ENCODE data around the gene TMEM131. TPM values are rescaled to one million over a fixed set of nuclear protein-coding genes. Genes with fewer than 3 reads are reported as not detected.

TMEM131 gene
- total and polyA plus RNA-seq, 3 donors from 2014 or later: 35.0 to 54.8 (median 49.6) TPM

- intact Hi-C loops (cut with DNase I; ENCODE audit: low total_unique reads): no loop called here
- WGBS, 2 donors: 73 to 74% methylated on average over 4 of the region's 4 CpGs
- no peaks in the 10 kb centered on the region for H3K9me3 ChIP-seq
- no peaks in the 10 kb centered on the region for H3K27me3 ChIP-seq
- no peak overlapping the region for H3K4me3 ChIP-seq
- H3K36me3 ChIP-seq (ENCODE audit: low read depth, missing control alignments): no peaks in the 10 kb centered on the region
- no peak for TF ChIP-seq CTCF (IDR thresholded peaks at IDR 0.05)
- TF ChIP-seq POLR2A (IDR thresholded peaks at IDR 0.05): no peak
- DNase-seq: no peak
- no peak overlapping the region for H3K27ac ChIP-seq
- peaks cover 7% of the 10 kb centered on the region for H3K4me1 ChIP-seq
Observed at GRCh38 chr2:97969081-97970067, 26.4 kb downstream of the TMEM131 start.

- Histone ChIP-seq H3K27ac (no peak overlapping the region), H3K27me3 (no peaks in the 10 kb centered on the region), H3K4me1 (peaks cover 7% of the 10 kb centered on the region), H3K36me3 (ENCODE audit: low read depth, missing control alignments) (no peaks in the 10 kb centered on the region), H3K4me3 (no peak overlapping the region), H3K9me3 (no peaks in the 10 kb centered on the region)
- DNase-seq: no peak
- intact Hi-C loops (cut with DNase I; ENCODE audit: low total_unique reads): no loop called here
- WGBS, 2 donors: 68 to 74% methylated on average over 7 of the region's 7 CpGs
- no peak for TF ChIP-seq POLR2A (IDR thresholded peaks at IDR 0.05)
- no peak for TF ChIP-seq CTCF (IDR thresholded peaks at IDR 0.05)
Observed at GRCh38 chr2:97967931-97968627, 27.7 kb downstream of the TMEM131 start.

- H3K36me3 ChIP-seq (ENCODE audit: low read depth, missing control alignments): no peaks in the 10 kb centered on the region
- intact Hi-C loops (cut with DNase I; ENCODE audit: low total_unique reads): no loop called here
- TF ChIP-seq CTCF (IDR thresholded peaks at IDR 0.05) (no peak), POLR2A (IDR thresholded peaks at IDR 0.05) (no peak)
- DNase-seq: no peak
- H3K4me1 ChIP-seq: peaks cover 7% of the 10 kb centered on the region
- H3K27me3 ChIP-seq: no peaks in the 10 kb centered on the region
- no peak overlapping the region for H3K27ac ChIP-seq
- H3K4me3 ChIP-seq: no peak overlapping the region
- H3K9me3 ChIP-seq: no peaks in the 10 kb centered on the region
Observed at GRCh38 chr2:97967216-97967592, 28.5 kb downstream of the TMEM131 start.

GRCh38 chr2:97966545-97967215 is 29.1 kb downstream of the TMEM131 start:
- intact Hi-C loops (cut with DNase I; ENCODE audit: low total_unique reads): no loop called here
- peaks cover 7% of the 10 kb centered on the region for H3K4me1 ChIP-seq
- no peaks in the 10 kb centered on the region for H3K36me3 ChIP-seq (ENCODE audit: low read depth, missing control alignments)
- WGBS, 2 donors: 85 to 87% methylated on average over 3 of the region's 3 CpGs
- H3K27ac ChIP-seq: no peak overlapping the region
- H3K9me3 ChIP-seq: no peaks in the 10 kb centered on the region
- H3K4me3 ChIP-seq: no peak overlapping the region
- H3K27me3 ChIP-seq: no peaks in the 10 kb centered on the region
- TF ChIP-seq CTCF (IDR thresholded peaks at IDR 0.05) (no peak), POLR2A (IDR thresholded peaks at IDR 0.05) (no peak)
- no peak for DNase-seq

Data from testis (tissue), 3 donors.